ENCODE data around the gene CD300H. TPM values are rescaled to one million over a fixed set of nuclear protein-coding genes. Genes with fewer than 3 reads are reported as not detected.
"Not testable (repeated sequence)": the region's sequence is repeated elsewhere in the genome, so short reads cannot be mapped to it uniquely, and the experiment has no call there.

The CD300H gene
- total RNA-seq, 4 donors from 2014 or later: not detected

DNA sequence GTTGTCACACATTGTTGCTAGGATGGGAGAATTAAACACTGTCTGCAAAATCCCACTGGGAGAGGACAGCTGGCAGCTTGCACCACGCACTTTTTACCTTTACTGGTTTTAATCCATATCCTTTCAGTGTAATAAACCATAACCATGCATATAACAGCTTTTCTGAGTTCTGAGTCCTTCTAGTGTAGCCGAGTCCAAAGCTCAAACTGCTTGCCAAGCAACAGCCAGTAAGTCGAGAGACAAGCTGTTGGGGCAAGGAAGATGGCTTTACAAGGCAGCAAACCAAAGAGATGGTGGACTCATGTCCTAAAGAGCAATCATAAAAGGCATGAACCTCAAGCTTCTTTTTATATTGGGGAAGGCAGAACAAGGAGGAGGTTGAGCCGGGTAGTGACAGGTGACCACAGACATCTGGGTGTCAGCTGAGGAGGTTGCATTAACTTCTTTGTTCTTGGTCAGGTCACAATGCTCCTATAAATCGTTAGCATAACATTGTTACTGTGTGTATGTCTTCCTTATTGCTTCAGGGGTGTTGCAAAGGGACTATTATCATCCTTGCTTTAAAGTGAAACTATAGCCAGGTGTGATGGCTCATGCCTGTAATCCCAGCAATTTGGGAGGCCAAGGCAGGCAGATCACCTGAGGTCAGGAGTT is 7.3 kb upstream of the CD300H start:
- no peak for TF ChIP-seq EP300 (IDR thresholded peaks at IDR 0.05)
- H3K4me3 ChIP-seq: no peak overlapping the region
- DNase-seq (ENCODE audit: low spot score in 2 of 2): no peak
- 59% methylated on average over 5 of the region's 5 CpGs for WGBS
- H3K9me3 ChIP-seq: no peaks in the 10 kb centered on the region
- H3K27me3 ChIP-seq: peaks cover 18% of the 10 kb centered on the region
- peaks cover 6% of the 10 kb centered on the region for H3K4me1 ChIP-seq
- H3K36me3 ChIP-seq: no peaks in the 10 kb centered on the region
- H3K27ac ChIP-seq: no peak overlapping the region

- H3K4me1 ChIP-seq: peaks cover 11% of the 10 kb centered on the region
- H3K4me3 ChIP-seq: not testable (repeated sequence)
Observed at GRCh38 chr17:74573635-74574034, 6.3 kb upstream of the CD300H start.

DNA sequence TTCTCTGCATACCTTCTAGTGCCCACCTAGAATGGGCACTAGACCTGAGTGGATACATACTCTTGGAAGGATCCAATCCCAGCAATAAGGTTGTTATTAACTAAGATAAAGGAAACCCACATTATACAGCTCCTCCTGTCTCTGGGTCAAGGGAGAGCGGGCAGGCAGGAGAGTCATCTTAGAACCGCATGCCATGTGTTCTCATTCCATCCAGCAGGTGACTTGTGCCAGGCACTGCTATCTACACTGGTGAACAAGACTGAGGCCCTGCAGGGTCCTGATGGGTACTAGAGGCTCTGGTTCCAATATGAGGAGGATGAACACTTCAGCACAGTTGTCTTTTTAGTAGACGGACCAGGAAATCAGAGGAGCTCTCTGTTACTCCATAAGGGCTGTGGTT is 5.9 kb upstream of the CD300H start:
- Histone ChIP-seq H3K4me3 (no peak overlapping the region), H3K27ac (no peak overlapping the region), H3K4me1 (peaks cover 11% of the 10 kb centered on the region), H3K36me3 (no peaks in the 10 kb centered on the region), H3K27me3 (peaks cover 7% of the 10 kb centered on the region), H3K9me3 (no peaks in the 10 kb centered on the region)
- TF ChIP-seq CTCF (IDR thresholded peaks at IDR 0.05) (no peak), EP300 (IDR thresholded peaks at IDR 0.05) (no peak), POLR2AphosphoS5 (IDR thresholded peaks at IDR 0.05) (no peak), POLR2A (IDR thresholded peaks at IDR 0.05) (no peak)
- DNase-seq (ENCODE audit: low spot score in 2 of 2): no peak
- WGBS: 75% methylated on average over 3 of the region's 3 CpGs

More at GRCh38 chr17:74573635-74574034, 6.3 kb upstream of the CD300H start:
- H3K27me3 ChIP-seq: peaks cover 11% of the 10 kb centered on the region
- not testable (repeated sequence) for H3K36me3 ChIP-seq; H3K9me3 ChIP-seq; DNase-seq (ENCODE audit: low spot score in 2 of 2); H3K27ac ChIP-seq

DNA sequence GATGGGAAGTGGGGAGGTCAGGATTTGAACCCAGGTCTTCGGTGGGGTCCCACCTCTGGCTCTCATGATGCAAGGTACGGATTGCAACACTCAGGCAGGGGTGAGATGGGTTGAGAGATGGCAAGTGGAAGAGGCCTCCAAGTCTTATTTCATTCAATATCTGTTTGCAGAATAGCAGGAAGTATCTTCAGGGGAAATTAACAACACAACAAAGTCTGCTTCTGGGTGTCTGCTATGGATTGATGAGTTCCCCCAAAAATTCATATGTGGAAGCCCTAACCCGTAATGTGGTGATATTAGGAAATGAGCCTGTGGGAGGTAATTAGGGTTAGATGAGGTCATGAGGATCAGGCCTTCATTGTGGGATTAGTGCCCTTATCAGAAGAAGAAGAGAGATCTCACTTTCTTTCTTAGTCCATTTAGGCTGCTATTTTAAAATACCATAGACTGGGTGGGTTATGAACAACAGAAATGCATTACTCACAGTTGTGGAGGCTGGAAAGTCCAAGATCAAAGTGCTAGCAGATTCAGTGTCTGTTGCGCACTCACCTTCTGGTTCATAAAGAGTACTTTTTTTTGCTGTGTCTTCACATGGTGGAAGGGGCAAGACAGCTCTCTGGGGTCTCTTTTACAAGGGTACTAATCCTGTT is 4.4 kb upstream of the CD300H start:
- Histone ChIP-seq H3K4me3 (no peak overlapping the region), H3K27me3 (peaks cover 7% of the 10 kb centered on the region), H3K27ac (no peak overlapping the region), H3K9me3 (no peaks in the 10 kb centered on the region), H3K4me1 (peaks cover 11% of the 10 kb centered on the region), H3K36me3 (no peaks in the 10 kb centered on the region)
- TF ChIP-seq CTCF (IDR thresholded peaks at IDR 0.05): no peak
- no peak for TF ChIP-seq POLR2A (IDR thresholded peaks at IDR 0.05)
- no peak for TF ChIP-seq POLR2AphosphoS5 (IDR thresholded peaks at IDR 0.05)
- TF ChIP-seq EP300 (IDR thresholded peaks at IDR 0.05): no peak
- no peak for DNase-seq (ENCODE audit: low spot score in 2 of 2)
- WGBS: 84% methylated on average over 4 of the region's 4 CpGs

DNA sequence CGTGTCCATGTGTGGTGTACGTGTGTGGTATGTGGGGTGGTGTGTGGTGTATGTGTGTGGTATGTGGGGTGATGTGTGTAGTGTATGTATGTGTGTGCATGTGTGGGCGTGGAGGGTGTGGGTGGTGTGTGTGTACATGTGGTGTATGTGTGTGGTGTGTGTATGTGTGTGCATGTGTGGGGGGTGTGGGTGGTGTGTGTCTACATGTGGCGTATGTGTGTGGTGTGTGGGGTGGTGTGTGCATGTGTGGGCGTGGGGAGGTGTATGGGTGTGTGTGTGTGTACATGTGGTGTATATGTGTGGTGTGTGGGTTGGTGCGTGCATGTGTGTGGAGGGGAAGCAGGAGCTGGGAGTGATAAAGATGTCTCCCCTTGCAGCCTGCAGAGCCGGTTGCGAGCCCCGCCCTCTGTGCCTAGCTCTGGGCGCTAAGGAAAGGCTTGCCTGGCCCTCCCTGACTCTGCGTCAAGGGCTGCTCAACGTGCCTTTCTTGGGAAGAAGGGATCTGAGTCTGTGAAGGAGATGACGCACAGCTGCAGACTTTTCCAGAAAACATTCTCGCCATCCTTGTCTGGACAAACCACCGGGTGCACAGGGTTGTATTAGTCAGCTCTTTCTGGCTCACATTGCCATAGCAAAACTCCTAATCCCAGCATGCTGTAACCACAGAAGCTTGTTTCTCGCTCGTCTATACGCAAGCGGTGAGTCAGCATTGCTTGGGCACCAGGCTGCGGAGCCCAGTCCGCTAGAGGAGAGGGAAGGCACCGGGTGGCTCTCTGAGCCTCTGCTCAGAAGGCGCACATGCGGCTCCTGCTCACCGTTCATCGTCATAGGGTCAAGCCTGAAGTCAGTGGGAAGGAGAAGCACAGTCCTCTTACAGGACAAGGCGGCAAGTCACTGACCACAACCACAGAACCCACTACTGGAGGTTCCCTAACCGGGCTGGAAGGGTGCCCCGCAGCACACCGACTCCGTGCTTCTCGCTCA is 2.0 kb upstream of the CD300H start:
- Histone ChIP-seq H3K27ac (no peak overlapping the region), H3K9me3 (no peaks in the 10 kb centered on the region), H3K4me1 (peaks cover 11% of the 10 kb centered on the region), H3K27me3 (peaks cover 9% of the 10 kb centered on the region), H3K4me3 (no peak overlapping the region), H3K36me3 (no peaks in the 10 kb centered on the region)
- TF ChIP-seq EP300 (IDR thresholded peaks at IDR 0.05) (no peak), POLR2A (IDR thresholded peaks at IDR 0.05) (no peak), POLR2AphosphoS5 (IDR thresholded peaks at IDR 0.05) (no peak), CTCF (IDR thresholded peaks at IDR 0.05) (no peak)
- no peak for DNase-seq (ENCODE audit: low spot score in 2 of 2)
- 49% methylated on average over 20 of the region's 32 CpGs for WGBS
